Myocyte (in vitro differentiated cells): Measurements from ENCODE around the gene TRHDE. TPM values are rescaled to one million over a fixed set of nuclear protein-coding genes. Genes with fewer than 3 reads are reported as not detected.
"Not testable (repeated sequence)": the region's sequence is repeated elsewhere in the genome, so short reads cannot be mapped to it uniquely, and the experiment has no call there.

Experiments used
- DNase-seq: peaks from one replicate; pipeline ENCODE4 v3.0.0-alpha.2; 2012; ENCODE audit warnings: low read depth
- total RNA-seq: library from RNA; depleted of rRNA; stranded (reverse); fragments of >200 nt; gene quantifications from 2 replicates; pipeline ENCODE4 v1.2.3, GENCODE V29; 2014

TRHDE gene
- total RNA-seq, 1 donor from 2014 or later, result not detected

GRCh38 chr12:72610854-72611358 is 338.7 kb downstream of the TRHDE start:
- no peak for DNase-seq

GRCh38 chr12:72612171-72612570 is 340.0 kb downstream of the TRHDE start:
- no peak for DNase-seq

- no peak for DNase-seq
Observed at GRCh38 chr12:72618764-72619163, 346.6 kb downstream of the TRHDE start.

- no peak for DNase-seq
Observed at GRCh38 chr12:72622556-72622955, 350.4 kb downstream of the TRHDE start.

DNA sequence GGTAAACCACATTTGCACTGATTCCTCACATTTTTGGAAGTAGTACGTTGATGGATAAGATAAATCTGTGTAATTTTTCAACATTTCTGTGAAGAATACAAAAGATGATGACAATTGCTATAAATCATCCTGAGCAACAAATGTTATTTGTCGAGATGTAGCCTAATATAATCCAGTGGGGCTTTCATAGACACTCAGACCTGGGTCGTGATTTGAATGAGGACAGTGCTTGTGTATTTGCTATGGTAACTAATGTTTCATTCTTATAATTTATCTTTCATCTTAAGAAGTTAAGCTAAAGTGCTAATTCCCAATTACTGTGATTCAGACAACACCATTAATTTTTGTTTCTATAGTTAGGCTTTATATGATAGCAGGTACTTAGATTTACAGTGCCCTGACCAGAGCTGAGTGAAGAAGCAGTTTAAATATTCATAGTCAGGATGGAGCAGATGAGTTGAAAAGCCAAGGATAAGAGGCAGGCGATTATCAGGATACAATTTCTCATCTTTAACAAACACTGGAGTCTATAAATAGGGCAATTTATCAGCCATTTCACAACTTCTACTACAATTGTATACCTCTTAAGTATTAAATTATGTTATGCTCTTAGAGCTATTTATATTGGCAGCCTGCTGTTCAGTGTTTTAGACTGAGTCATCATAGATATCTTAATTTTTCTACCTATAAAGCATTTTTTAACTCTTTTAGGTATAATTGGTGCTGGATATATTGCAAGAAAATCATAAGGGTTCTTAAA is 359.9 kb downstream of the TRHDE start:
- no peak for DNase-seq

DNA sequence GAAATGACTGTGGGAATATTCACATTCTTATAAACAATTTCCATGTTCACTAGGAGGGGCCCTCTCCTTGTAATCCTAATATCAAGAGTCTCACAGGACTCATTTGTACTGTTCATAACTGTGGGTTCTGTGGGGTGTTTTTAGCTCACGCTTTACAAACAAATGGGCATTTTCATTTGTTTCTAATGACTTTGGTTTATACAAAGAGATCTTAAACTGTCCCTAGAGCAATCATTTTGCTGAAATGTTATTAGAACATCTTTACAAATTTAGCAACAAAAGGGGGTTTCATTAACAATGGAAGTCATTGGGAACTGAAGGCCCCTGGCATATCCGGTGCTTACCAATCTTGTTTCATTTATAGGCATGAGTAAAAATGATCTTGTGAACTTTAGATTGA is 370.5 kb downstream of the TRHDE start:
- no peak for DNase-seq

- no peak for DNase-seq
Observed at GRCh38 chr12:72647139-72647538, 375.0 kb downstream of the TRHDE start.

DNA sequence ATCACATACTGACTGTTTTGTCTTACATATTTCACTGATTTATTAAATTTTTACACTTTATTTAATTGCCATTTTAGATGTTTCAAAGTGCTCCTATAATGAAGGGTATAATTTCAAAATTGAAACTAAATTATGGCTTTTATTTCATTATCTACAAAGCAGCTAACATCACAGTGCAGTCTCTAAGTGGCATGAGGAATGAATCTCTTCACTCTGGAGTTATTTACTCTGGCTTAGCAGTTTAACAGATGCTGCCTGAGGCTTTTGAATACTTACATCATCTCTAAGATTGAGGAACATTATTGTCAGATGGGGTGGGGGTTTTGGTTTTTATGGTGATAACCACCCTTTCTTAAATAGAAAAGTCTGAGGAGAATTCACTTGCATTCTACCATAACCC is 386.4 kb downstream of the TRHDE start:
- DNase-seq, result no peak

GRCh38 chr12:72660174-72660573 is 388.0 kb downstream of the TRHDE start:
- not testable (repeated sequence) for DNase-seq

DNA sequence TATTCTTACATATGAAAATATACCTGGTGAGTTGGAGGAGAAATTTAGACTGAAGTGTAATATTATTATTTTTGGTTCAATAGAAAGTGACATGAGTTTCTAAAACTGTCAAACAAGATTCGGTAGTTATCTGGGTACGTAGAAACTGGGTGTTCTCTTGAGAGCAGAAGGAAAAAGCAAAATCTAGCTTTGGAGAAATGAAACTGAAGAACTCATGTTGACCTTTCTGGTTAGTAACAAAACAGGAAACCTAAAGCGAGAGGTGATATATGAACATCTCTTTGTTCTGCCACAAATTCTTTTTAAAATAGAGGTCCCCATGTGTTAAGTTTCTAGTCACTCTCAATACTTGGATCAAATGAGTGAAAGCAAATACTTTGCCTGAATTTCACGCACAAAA is 401.7 kb downstream of the TRHDE start:
- DNase-seq, result no peak

DNA sequence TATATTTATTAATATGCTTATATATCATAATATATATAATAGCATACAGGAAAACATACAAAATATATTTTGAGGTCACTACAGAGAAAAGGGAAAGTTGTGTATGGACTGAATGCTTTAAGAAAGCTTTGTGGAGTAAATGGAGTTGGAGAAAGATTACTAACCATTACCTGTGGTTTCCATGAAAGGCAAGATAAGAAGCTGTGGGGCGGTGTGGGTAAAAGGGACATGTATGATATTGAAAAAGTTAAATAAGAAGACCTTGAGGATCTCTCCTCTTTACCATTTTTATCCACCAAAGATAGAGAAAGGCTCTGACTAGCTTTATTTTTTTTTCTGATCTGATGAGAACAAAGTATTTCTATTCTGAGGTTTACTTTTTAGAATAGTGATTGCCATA is 404.4 kb downstream of the TRHDE start:
- no peak for DNase-seq

DNA sequence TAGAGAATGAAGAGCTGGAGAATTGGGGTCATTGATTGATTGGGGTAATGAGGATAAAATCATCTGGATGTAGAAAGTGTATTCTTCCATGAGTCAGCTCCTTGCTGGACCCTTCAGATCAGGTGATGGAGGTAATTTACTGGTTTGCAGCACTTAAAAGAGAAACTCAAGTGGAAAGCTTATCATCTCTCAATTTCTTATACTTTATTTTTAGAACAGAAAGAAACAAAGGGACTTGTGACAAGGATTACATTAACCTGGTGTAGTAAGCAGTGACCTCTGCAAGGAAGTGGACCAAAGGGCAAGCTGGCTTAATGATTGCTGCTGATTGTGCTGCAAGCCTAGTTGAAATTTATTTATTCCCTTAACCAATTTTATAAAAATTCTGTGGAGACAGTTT is 405.0 kb downstream of the TRHDE start:
- DNase-seq, result no peak

GRCh38 chr12:72677846-72678245 is 405.7 kb downstream of the TRHDE start:
- DNase-seq, result no peak

DNA sequence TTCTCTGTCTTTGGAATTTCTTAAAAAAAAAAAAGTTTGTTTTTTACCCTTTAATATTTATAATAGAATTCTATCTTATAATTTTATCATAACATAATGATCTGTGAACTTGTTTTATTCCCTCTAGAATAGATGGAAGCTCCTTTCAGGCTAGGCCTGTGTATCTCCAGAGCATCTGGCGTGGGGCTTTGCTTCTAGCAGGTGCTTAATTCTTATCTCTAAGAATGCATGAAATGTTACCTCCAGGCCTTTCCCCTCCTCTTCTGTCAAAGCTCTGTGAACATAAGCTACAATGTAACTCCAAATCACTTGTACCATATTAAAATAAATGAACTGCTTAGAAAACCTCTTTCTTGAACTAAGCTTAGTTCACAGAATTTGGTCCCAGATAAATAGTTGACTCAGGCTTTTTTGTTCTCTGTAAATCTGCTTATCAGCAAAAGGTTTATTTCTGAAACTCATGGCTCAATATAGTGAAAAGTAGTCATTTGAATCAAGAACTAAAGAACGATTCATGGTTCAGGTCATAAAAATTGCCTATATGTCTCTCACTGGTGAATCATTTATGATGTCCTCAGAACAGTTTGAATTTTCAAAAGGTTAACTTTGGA is 407.1 kb downstream of the TRHDE start:
- no peak for DNase-seq

- no peak for DNase-seq
Observed at GRCh38 chr12:72681028-72681427, 408.9 kb downstream of the TRHDE start.

GRCh38 chr12:72684491-72684890 is 412.3 kb downstream of the TRHDE start:
- DNase-seq, result no peak

DNA sequence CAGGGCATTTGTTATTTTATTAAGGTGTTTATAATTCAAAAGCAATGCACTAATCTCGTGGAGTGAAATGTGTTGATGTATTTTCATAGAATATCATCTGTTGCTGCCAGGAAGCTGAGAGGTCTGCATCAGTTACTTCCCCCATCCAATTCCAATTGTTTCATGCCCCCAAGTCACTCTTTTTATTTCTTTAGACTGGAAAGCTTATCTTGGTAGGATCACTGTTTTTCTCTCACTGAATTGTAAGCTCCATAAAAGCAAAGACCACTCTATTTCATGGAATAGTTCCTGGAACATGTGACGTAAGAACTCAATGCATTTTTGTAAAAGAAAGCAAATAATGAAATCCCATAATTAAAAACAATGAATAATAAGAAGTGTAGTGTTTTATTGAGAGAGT is 420.2 kb downstream of the TRHDE start:
- DNase-seq, result no peak

- no peak for DNase-seq
Observed at GRCh38 chr12:72694193-72694592, 422.0 kb downstream of the TRHDE start.

DNA sequence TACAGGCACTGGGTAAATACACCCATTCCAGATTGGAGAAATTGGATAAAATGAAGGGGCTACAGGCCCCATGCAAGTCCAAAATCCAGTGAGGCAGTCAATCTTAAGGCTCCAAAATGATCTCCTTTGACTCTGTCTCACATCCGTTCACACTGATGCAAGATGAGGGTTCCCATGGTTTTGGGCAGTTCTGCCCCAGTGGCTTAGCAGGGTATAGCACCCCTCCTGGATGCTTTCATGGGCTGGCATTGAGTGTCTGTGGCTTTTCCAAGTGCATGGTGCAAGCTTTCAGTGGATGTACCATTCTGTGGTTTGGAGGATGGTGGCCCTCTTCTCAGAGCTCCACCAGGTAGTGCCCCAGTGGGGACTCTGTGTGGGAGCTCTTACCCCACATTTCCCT is 427.2 kb downstream of the TRHDE start:
- no peak for DNase-seq

DNA sequence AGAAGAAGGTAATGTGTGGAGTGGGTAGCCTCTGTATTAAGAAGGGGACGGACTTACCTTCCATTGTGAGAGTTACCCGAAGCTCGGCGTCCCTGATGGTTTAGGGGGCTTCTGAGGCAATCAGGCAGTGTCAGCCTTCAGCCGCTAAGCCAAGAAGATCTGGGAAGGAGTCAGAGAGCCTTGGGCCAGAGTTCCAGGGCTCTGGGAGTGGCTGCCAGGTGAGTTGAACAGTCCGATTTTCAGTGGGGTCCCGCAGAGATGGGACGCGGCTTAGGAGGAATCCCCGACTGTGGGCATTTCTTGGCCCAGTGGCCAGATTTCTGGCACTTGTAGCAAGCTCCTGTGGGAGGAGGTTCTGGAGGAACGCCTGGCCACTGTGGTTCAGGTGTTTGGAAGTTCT is 439.9 kb downstream of the TRHDE start:
- not testable (repeated sequence) for DNase-seq

GRCh38 chr12:72716221-72716620 is 444.1 kb downstream of the TRHDE start:
- DNase-seq, result no peak

DNA sequence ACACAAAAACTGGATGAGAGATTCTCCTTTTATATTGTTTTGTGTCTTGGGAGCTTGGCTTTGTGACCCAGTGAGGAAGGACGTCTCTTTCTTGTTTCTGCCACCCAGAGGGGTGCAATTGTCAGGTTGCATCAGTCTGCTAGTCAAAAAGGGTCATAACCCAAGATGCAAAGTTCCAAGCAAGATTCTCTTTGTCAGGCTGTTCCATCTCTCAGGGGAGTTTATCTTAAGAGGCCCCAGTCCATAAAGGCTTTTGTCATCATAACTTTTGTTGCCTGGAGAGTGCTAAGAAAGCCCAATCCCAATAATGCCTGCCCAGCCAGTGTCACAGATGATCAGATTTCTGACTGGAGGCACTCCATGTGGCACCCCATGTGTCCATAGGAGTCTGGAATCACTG is 444.9 kb downstream of the TRHDE start:
- DNase-seq, result no peak
